Naive thymus-derived CD8-positive, alpha-beta T cell (primary cell): ENCODE measurements around the gene PDIA3. TPM values are rescaled to one million over a fixed set of nuclear protein-coding genes. Genes with fewer than 3 reads are reported as not detected.

Source experiments
- microRNA-seq: library from miRNA; unstranded; fragments of <30 nt; microRNA quantifications from one replicate; pipeline ENCODE4 v1.2.0, GENCODE V29; 2022; ENCODE audit warnings: borderline microRNAs expressed
- polyA plus RNA-seq, 3 donors: library from polyadenylated mRNA; unstranded; fragments of 300-500 nt; fragmentation: Illumina TruSeq; gene quantifications; one replicate each; pipeline ENCODE4 v1.2.3, GENCODE V29; 2021
- total RNA-seq, 8 experiments: library from RNA in 2 of 8; stranded (reverse) in 2 of 8; gene quantifications; one replicate each; pipeline ENCODE4 v1.2.3 and lab custom pipeline; 2021 to 2026

The PDIA3 gene
- total and polyA plus RNA-seq, 5 experiments from 2014 or later: 147 to 310 (median 246) TPM

Small RNA genes lying within 50 kb of the gene (microRNA-seq; reads per million reads assigned to microRNA genes)
- not detected for gene MIR1282

Other genes starting within 250 kb of the PDIA3 start
- gene MAP1A, start 228.8 kb upstream of the PDIA3 start, total RNA-seq: under 1 TPM; 0.22 to 0.39 TPM
- gene MAP1A, start 228.8 kb upstream of the PDIA3 start, polyA plus RNA-seq: under 1 TPM in 2 of 3 donors, not detected in 1; 0.05 to 0.26 TPM
- gene PPIP5K1, start 156.2 kb upstream of the PDIA3 start, total RNA-seq: 10 to 100 TPM; 46.9 to 49.8 TPM
- gene PPIP5K1, start 156.2 kb upstream of the PDIA3 start, polyA plus RNA-seq: 1 to 10 TPM; 3.3 to 7.0 (median 6.5) TPM
- not detected for gene CKMT1B, start 152.4 kb upstream of the PDIA3 start, total RNA-seq
- not detected for gene CKMT1B, start 152.4 kb upstream of the PDIA3 start, polyA plus RNA-seq
- gene STRC, start 127.6 kb upstream of the PDIA3 start, total RNA-seq: 1 to 10 TPM; 4.2 to 5.4 TPM
- gene STRC, start 127.6 kb upstream of the PDIA3 start, polyA plus RNA-seq: under 1 TPM in 1 of 3 donors, not detected in 2; 0.08 TPM
- 1 to 10 TPM; 5.8 TPM for gene CATSPER2, start 97.6 kb upstream of the PDIA3 start, total RNA-seq
- 1 to 10 TPM in 2 of 3 donors, under 1 TPM in 1; 0.24 to 1.5 (median 1.3) TPM for gene CATSPER2, start 97.6 kb upstream of the PDIA3 start, polyA plus RNA-seq
- not detected for gene CKMT1A, start 52.6 kb upstream of the PDIA3 start, total RNA-seq
- gene CKMT1A, start 52.6 kb upstream of the PDIA3 start, polyA plus RNA-seq: not detected
- gene ELL3, start 30.5 kb downstream of the PDIA3 start, total RNA-seq: 1 to 10 TPM; 4.0 to 4.4 TPM
- 1 to 10 TPM in 2 of 3 donors, under 1 TPM in 1; 0.73 to 2.1 (median 1.4) TPM for gene ELL3, start 30.5 kb downstream of the PDIA3 start, polyA plus RNA-seq
- 100 to 1,000 TPM; 549 to 584 TPM for gene SERF2, start 45.9 kb downstream of the PDIA3 start, total RNA-seq
- gene SERF2, start 45.9 kb downstream of the PDIA3 start, polyA plus RNA-seq: 1,000 to 10,000 TPM; 1,905 to 2,412 (median 2,207) TPM
- gene SERINC4, start 53.8 kb downstream of the PDIA3 start, total RNA-seq: under 1 TPM; 0.23 to 0.27 TPM
- gene SERINC4, start 53.8 kb downstream of the PDIA3 start, polyA plus RNA-seq: 1 to 10 TPM; 2.1 to 4.2 (median 3.5) TPM
- gene HYPK, start 54.2 kb downstream of the PDIA3 start, total RNA-seq: 10 to 100 TPM; 27.7 to 28.9 TPM
- 10 to 100 TPM in 2 of 3 donors, 1 to 10 TPM in 1; 7.7 to 14.1 (median 13.0) TPM for gene HYPK, start 54.2 kb downstream of the PDIA3 start, polyA plus RNA-seq
- gene MFAP1, start 78.3 kb downstream of the PDIA3 start, total RNA-seq: 10 to 100 TPM; 15.8 to 18.7 TPM
- 10 to 100 TPM in 2 of 3 donors, 1 to 10 TPM in 1; 5.2 to 18.0 (median 10.4) TPM for gene MFAP1, start 78.3 kb downstream of the PDIA3 start, polyA plus RNA-seq
- 10 to 100 TPM in 1 of 2 experiments, 1 to 10 TPM in 1; 8.6 to 12.3 TPM for gene WDR76, start 80.6 kb downstream of the PDIA3 start, total RNA-seq
- 1 to 10 TPM; 5.3 to 7.3 (median 5.6) TPM for gene WDR76, start 80.6 kb downstream of the PDIA3 start, polyA plus RNA-seq